Esophagus muscularis mucosa (tissue), 4 donors: ENCODE results near the gene TMEM132C. TPM values are rescaled to one million over a fixed set of nuclear protein-coding genes. Genes with fewer than 3 reads are reported as not detected.

ENCODE experiments used
- DNase-seq: peaks from one replicate; pipeline ENCODE4 v3.0.0-alpha.2; 2017; ENCODE audit errors: extremely low spot score
- H3K27ac ChIP-seq, 4 donors: fragments of 200-600 bp; sonication (generic); replicated peaks in 1 of 4; 1 replicate in 3 of 4; 2 replicates in 1 of 4; pipeline ENCODE4 v1.5.1; 2016 to 2019; ENCODE audit warnings: mild to moderate bottlenecking in 1 of 4
- H3K27me3 ChIP-seq, 4 donors: fragments of 200-600 bp; sonication (generic); one replicate each; pipeline versions ENCODE4 v1.5.1 to v1.6.0; 2016 to 2019
- H3K36me3 ChIP-seq, 4 donors: fragments of 200-600 bp; sonication (generic); one replicate each; pipeline ENCODE4 v1.5.1; 2016 to 2019
- H3K4me1 ChIP-seq, 4 donors: fragments of 200-600 bp; sonication (generic); one replicate each; pipeline ENCODE4 v1.5.1; 2016 to 2019
- H3K4me3 ChIP-seq, 4 donors: fragments of 200-600 bp; sonication (generic); 1 replicate in 2 of 4; 2 replicates in 2 of 4; pipeline ENCODE4 v1.5.1; 2016 to 2019; ENCODE audit warnings: mild to moderate bottlenecking in 4 of 4, moderate library complexity in 1 of 4
- H3K9me3 ChIP-seq, 4 donors: fragments of 200-600 bp; sonication (generic); 1 replicate in 3 of 4; 2 replicates in 1 of 4; pipeline ENCODE4 v1.5.1; 2016 to 2019
- CTCF ChIP-seq, 3 experiments: fragments of 200-600 bp in 2 of 3; fragments of 450-650 bp in 1 of 3; sonication (generic) in 2 of 3; IDR thresholded peaks; one replicate each; pipeline ENCODE4 v1.5.1; 2017 to 2019; ENCODE audit warnings: antibody characterized with exemption in 3 of 3, mild to moderate bottlenecking in 2 of 3, moderate library complexity in 1 of 3
- EP300 ChIP-seq: sonication (generic); formaldehyde crosslinking; IDR thresholded peaks from one replicate; pipeline ENCODE4 v1.6.1; 2017; ENCODE audit warnings: antibody characterized with exemption
- POLR2A ChIP-seq: fragments of 450-650 bp; IDR thresholded peaks from one replicate; pipeline ENCODE4 v1.6.1; 2017; ENCODE audit warnings: antibody characterized with exemption, moderate library complexity, mild to moderate bottlenecking, low read depth
- POLR2AphosphoS5 ChIP-seq, 2 donors: sonication (generic); formaldehyde crosslinking; IDR thresholded peaks; one replicate each; pipeline ENCODE4 v1.6.1; 2017; ENCODE audit warnings: antibody characterized with exemption in 2 of 2
- WGBS: methylation state at CpG from one replicate; pipeline ENCODE4 v1.1.5; 2018; 5-methylcytosine and 5-hydroxymethylcytosine counted together
- intact Hi-C: fragments of 100-400 bp; cut with DNase I; formaldehyde crosslinking; loops from one replicate; pipeline ENCODE4 v1.15.1; 2023
- total RNA-seq, 4 donors: library from RNA; depleted of rRNA; stranded (reverse); fragments of >200 nt; gene quantifications; one replicate each; pipeline versions ENCODE4 v1.1.0 to v1.2.1, GENCODE V29; 2016

The TMEM132C gene
- total RNA-seq, 4 donors from 2014 or later: 2.9 to 3.8 (median 3.5) TPM

- no peak for DNase-seq
- H3K4me3 ChIP-seq: no peak overlapping the region
- intact Hi-C loops: no loop called here
- H3K36me3 ChIP-seq: no peaks in the 10 kb centered on the region
- no peak for TF ChIP-seq POLR2AphosphoS5 (IDR thresholded peaks at IDR 0.05)
- TF ChIP-seq POLR2A: no peak
- no peak for TF ChIP-seq EP300
- no peak for TF ChIP-seq CTCF (IDR thresholded peaks at IDR 0.05)
- 88% methylated on average over 5 of the region's 7 CpGs for WGBS
- no peaks in the 10 kb centered on the region for H3K9me3 ChIP-seq
- peak overlapping the region in 2 of 4 donors; percentile 37 to 55 for H3K27ac ChIP-seq
- peaks cover 0 to 17% (median 10%) of the 10 kb centered on the region in 4 donors for H3K4me1 ChIP-seq
- no peaks in the 10 kb centered on the region for H3K27me3 ChIP-seq
These were observed 420.9 kb downstream of the TMEM132C start for GRCh38 chr12:128687851-128688250.

GRCh38 chr12:128690641-128691040 is 423.7 kb downstream of the TMEM132C start:
- TF ChIP-seq POLR2AphosphoS5 (IDR thresholded peaks at IDR 0.05) (no peak), EP300 (no peak), POLR2A (no peak), CTCF (IDR thresholded peaks at IDR 0.05) (no peak)
- no peaks in the 10 kb centered on the region for H3K9me3 ChIP-seq
- H3K4me1 ChIP-seq: peaks cover 0 to 6% (median 0%) of the 10 kb centered on the region in 4 donors
- 100% methylated on average over 2 of the region's 2 CpGs for WGBS
- no peaks in the 10 kb centered on the region for H3K27me3 ChIP-seq
- H3K36me3 ChIP-seq: no peaks in the 10 kb centered on the region
- no peak overlapping the region for H3K27ac ChIP-seq
- intact Hi-C loops: no loop called here
- H3K4me3 ChIP-seq: no peak overlapping the region
- DNase-seq: no peak

DNA sequence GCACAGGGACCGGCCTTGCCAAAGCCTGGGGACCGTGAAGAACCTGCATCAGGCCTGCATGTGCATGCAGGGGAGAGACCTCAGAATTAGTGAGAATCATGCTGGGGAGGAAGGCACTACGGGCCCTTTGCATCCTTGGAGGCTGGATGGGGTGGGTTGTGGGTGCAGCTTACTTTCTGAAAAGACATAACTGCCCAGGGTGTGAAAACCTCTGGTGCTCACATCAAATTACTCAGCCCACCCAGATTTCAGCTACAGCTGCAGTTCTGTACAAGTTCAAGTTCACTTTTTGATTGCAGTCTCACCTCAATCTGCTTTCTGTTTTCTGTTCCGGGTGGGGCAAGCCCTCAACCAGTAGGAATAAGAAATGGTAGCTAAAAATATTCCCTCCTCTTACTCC is 426.1 kb downstream of the TMEM132C start:
- WGBS: 78% methylated on average over 4 of the region's 4 CpGs
- TF ChIP-seq CTCF (IDR thresholded peaks at IDR 0.05) (no peak), EP300 (no peak), POLR2AphosphoS5 (IDR thresholded peaks at IDR 0.05) (no peak), POLR2A (no peak)
- intact Hi-C loops: no loop called here

DNA sequence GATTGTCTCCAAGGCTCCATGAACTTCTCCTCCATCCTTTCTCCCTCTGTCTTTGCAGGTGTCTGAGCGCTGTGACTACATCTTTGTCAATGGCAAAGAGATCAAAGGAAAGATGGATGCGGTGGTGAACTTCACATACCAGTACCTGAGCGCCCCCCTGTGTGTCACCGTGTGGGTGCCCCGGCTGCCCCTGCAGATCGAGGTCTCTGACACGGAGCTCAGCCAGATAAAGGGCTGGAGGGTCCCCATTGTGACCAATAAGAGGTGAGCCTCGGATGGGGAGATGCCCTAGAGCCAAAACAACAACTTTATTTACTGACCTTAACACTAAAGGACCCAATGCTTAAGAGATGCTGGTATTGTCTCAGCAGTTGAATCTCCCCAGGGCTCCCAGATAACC is 426.8 kb downstream of the TMEM132C start:
- TF ChIP-seq POLR2AphosphoS5 (IDR thresholded peaks at IDR 0.05) (no peak), POLR2A (no peak), CTCF (IDR thresholded peaks at IDR 0.05) (no peak)
- no peak for DNase-seq
- 72% methylated on average over 8 of the region's 8 CpGs for WGBS
- H3K9me3 ChIP-seq: no peaks in the 10 kb centered on the region
- no peaks in the 10 kb centered on the region for H3K27me3 ChIP-seq
- no peak overlapping the region for H3K27ac ChIP-seq
- intact Hi-C loops: no loop called here
- H3K36me3 ChIP-seq: no peaks in the 10 kb centered on the region
- H3K4me1 ChIP-seq: no peaks in the 10 kb centered on the region
- no peak overlapping the region for H3K4me3 ChIP-seq

More for the DNA sequence above, 426.1 kb downstream of the TMEM132C start:
- Histone ChIP-seq H3K4me3 (no peak overlapping the region), H3K4me1 (peaks cover 0 to under 1% (median 0%) of the 10 kb centered on the region in 4 donors), H3K27ac (no peak overlapping the region), H3K36me3 (no peaks in the 10 kb centered on the region), H3K27me3 (no peaks in the 10 kb centered on the region), H3K9me3 (no peaks in the 10 kb centered on the region)
- DNase-seq: no peak

DNA sequence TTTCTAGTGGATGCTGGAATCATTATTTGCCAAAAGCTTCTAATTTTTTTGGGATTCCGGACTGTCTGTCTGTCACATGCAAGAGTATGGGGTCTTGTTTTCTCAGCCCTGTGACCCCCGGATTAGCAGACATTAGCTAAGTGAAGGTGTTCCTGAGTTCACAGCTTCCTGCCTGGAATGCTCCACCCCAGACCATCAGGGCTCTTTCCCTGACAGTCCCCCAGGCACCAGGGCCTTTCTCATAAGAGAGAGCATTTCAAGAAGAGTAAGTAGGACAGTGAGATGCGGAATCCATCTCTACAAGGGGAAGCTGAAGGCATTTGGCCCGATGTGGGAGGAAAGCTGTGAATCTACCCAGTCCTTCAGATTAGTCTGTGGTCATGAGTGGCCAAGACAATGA is 427.5 kb downstream of the TMEM132C start:
- H3K27ac ChIP-seq: no peak overlapping the region
- H3K9me3 ChIP-seq: no peaks in the 10 kb centered on the region
- TF ChIP-seq EP300 (no peak), CTCF (IDR thresholded peaks at IDR 0.05) (no peak), POLR2AphosphoS5 (IDR thresholded peaks at IDR 0.05) (no peak), POLR2A (no peak)
- no peak overlapping the region for H3K4me3 ChIP-seq
- intact Hi-C loops: no loop called here
- no peak for DNase-seq
- no peaks in the 10 kb centered on the region for H3K27me3 ChIP-seq
- H3K4me1 ChIP-seq: no peaks in the 10 kb centered on the region
- no peaks in the 10 kb centered on the region for H3K36me3 ChIP-seq
- WGBS: 77% methylated on average over 4 of the region's 4 CpGs
